HepG2 (cell line): ENCODE data around the gene HDGF. TPM values are rescaled to one million over a fixed set of nuclear protein-coding genes. Genes with fewer than 3 reads are reported as not detected.
A peak's percentile ranks its signal among the peaks of the same experiment; 100 is the strongest.

Source experiments
- ELF1 ChIP-seq: sonication (generic); formaldehyde crosslinking; IDR thresholded peaks from 2 replicates; pipeline ENCODE4 v1.4.0; 2020; ENCODE audit warnings: missing genetic modification reagents
- FLYWCH1 ChIP-seq: sonication (generic); formaldehyde crosslinking; IDR thresholded peaks from 2 replicates; pipeline ENCODE4 v1.8.1; 2023; ENCODE audit warnings: mild to moderate bottlenecking, missing genetic modification reagents
- FOXO1 ChIP-seq: sonication (generic); formaldehyde crosslinking; IDR thresholded peaks from 2 replicates; pipeline ENCODE4 v1.4.0; 2020; ENCODE audit warnings: missing genetic modification reagents
- HNRNPH1 ChIP-seq: fragments of 200-400 bp; formaldehyde crosslinking; optimal IDR thresholded peaks from 2 replicates; pipeline ENCODE3; 2017; ENCODE audit warnings: mild to moderate bottlenecking, low read depth, low read length
- KLF6 ChIP-seq: IDR thresholded peaks from 2 replicates; pipeline ENCODE4 v1.8.0; 2016; ENCODE audit warnings: missing biosample characterization, missing genetic modification reagents
- NR1H2 ChIP-seq: sonication (generic); formaldehyde crosslinking; IDR thresholded peaks from 2 replicates; pipeline ENCODE4 v1.8.1; 2022; ENCODE audit warnings: low read depth, missing genetic modification reagents, borderline replicate concordance
- POGZ ChIP-seq: sonication (generic); formaldehyde crosslinking; IDR thresholded peaks from 2 replicates; pipeline ENCODE4 v1.4.0; 2020; ENCODE audit warnings: mild to moderate bottlenecking, missing genetic modification reagents
- RELA ChIP-seq: sonication (generic); formaldehyde crosslinking; IDR thresholded peaks from 2 replicates; pipeline ENCODE4 v1.4.0; 2020; ENCODE audit warnings: missing genetic modification reagents
- REXO4 ChIP-seq: sonication (generic); formaldehyde crosslinking; IDR thresholded peaks from 2 replicates; pipeline ENCODE4 v1.8.0; 2022; ENCODE audit warnings: missing genetic modification reagents, mild to moderate bottlenecking, borderline replicate concordance
- RXRB ChIP-seq: IDR thresholded peaks from 2 replicates; pipeline ENCODE4 v1.6.1; 2016; ENCODE audit warnings: borderline replicate concordance, missing genetic modification reagents, missing compliant biosample characterization
- SNRNP70 ChIP-seq: fragments of 200-400 bp; formaldehyde crosslinking; IDR thresholded peaks from 2 replicates; pipeline ENCODE4 v1.6.1; 2017; ENCODE audit warnings: mild to moderate bottlenecking, low read depth, low read length, moderate library complexity
- SRSF4 ChIP-seq: fragments of 200-400 bp; formaldehyde crosslinking; IDR thresholded peaks from one replicate; pipeline ENCODE4 v1.6.1; 2018; ENCODE audit warnings: mild to moderate bottlenecking, low read depth, low read length, moderate library complexity; ENCODE audit not compliant: poor library complexity, severe bottlenecking
- SSRP1 ChIP-seq: IDR thresholded peaks from 2 replicates; pipeline ENCODE4 v1.6.1; 2016; ENCODE audit warnings: control low read depth
- TBL1XR1 ChIP-seq: fragments of 150-350 bp; IDR thresholded peaks from 2 replicates; pipeline ENCODE4 v1.6.1; 2014; ENCODE audit warnings: borderline replicate concordance, low read length; ENCODE audit not compliant: partially characterized antibody
- THAP11 ChIP-seq: IDR thresholded peaks from 2 replicates; pipeline ENCODE4 v1.6.1; 2016; ENCODE audit warnings: missing biosample characterization, missing genetic modification reagents
- ZNF10 ChIP-seq: sonication (generic); formaldehyde crosslinking; IDR thresholded peaks from 2 replicates; pipeline ENCODE4 v1.4.0; 2020; ENCODE audit warnings: mild to moderate bottlenecking, low read depth, missing genetic modification reagents, borderline replicate concordance
- ZNF274 ChIP-seq: sonication (generic); formaldehyde crosslinking; IDR thresholded peaks from 2 replicates; pipeline ENCODE4 v1.5.1; 2020; ENCODE audit warnings: mild to moderate bottlenecking, missing genetic modification reagents
- ZNF557 ChIP-seq: sonication (generic); formaldehyde crosslinking; IDR thresholded peaks from 2 replicates; pipeline ENCODE4 v1.4.0; 2020; ENCODE audit warnings: missing genetic modification reagents
- ZNF75D ChIP-seq: sonication (generic); formaldehyde crosslinking; IDR thresholded peaks from 2 replicates; pipeline ENCODE4 v1.8.1; 2023; ENCODE audit warnings: missing genetic modification reagents, mild to moderate bottlenecking, borderline replicate concordance
- ZNF777 ChIP-seq: sonication (generic); formaldehyde crosslinking; IDR thresholded peaks from 2 replicates; pipeline ENCODE4 v1.4.0; 2020; ENCODE audit warnings: missing genetic modification reagents
- ZSCAN29 ChIP-seq: sonication (generic); formaldehyde crosslinking; conservative IDR thresholded peaks from 2 replicates; pipeline ENCODE4 v1.4.0; 2020; ENCODE audit warnings: mild to moderate bottlenecking, missing genetic modification reagents
- ZSCAN31 ChIP-seq: sonication (generic); formaldehyde crosslinking; IDR thresholded peaks from 2 replicates; pipeline ENCODE4 v1.5.0; 2020; ENCODE audit warnings: low read depth, mild to moderate bottlenecking, missing genetic modification reagents
- polyA plus RNA-seq, 8 experiments: library from polyadenylated mRNA; depleted of rRNA in 3 of 8; stranded (reverse) in 7 of 8; unstranded in 1 of 8; fragments of >200 nt; fragmentation: Illumina TruSeq in 4 of 8; extraction: Trizol in 4 of 8; gene quantifications; 2 replicates each; pipeline versions ENCODE4 v1.2.1 to v1.2.3, GENCODE V29; 2011 to 2016; ENCODE audit warnings: low read depth in 4 of 8, missing spikeins in 1 of 8, mixed read lengths in 1 of 8; ENCODE audit not compliant: insufficient read depth in 1 of 8
- total RNA-seq, 5 experiments: library from RNA; depleted of rRNA; stranded (reverse); fragments of >200 nt; fragmentation: Illumina TruSeq; extraction: Trizol; gene quantifications; 2 replicates each; pipeline ENCODE4 v1.2.3, GENCODE V29; 2016; ENCODE audit warnings: low read depth in 1 of 5
- TF ChIP-seq, protein P1 (sequence below): IDR thresholded peaks from 2 replicates; pipeline ENCODE4 v1.6.1; 2016; ENCODE audit warnings: missing genetic modification reagents, missing compliant biosample characterization
- TF ChIP-seq, protein P2 (sequence below): sonication (generic); formaldehyde crosslinking; IDR thresholded peaks from 2 replicates; pipeline ENCODE4 v1.8.0; 2022; ENCODE audit warnings: missing genetic modification reagents, mild to moderate bottlenecking, moderate library complexity, borderline replicate concordance
- TF ChIP-seq, protein P3 (sequence below): fragments of 450-650 bp; IDR thresholded peaks from 2 replicates; pipeline ENCODE4 v1.6.1; 2017; ENCODE audit warnings: mild to moderate bottlenecking

The HDGF gene
- total and polyA plus RNA-seq, 2 of the 13 experiments (the other 11 are each of a cell fraction or from before 2014, with no cell fraction given), result 156 to 196 TPM

DNA sequence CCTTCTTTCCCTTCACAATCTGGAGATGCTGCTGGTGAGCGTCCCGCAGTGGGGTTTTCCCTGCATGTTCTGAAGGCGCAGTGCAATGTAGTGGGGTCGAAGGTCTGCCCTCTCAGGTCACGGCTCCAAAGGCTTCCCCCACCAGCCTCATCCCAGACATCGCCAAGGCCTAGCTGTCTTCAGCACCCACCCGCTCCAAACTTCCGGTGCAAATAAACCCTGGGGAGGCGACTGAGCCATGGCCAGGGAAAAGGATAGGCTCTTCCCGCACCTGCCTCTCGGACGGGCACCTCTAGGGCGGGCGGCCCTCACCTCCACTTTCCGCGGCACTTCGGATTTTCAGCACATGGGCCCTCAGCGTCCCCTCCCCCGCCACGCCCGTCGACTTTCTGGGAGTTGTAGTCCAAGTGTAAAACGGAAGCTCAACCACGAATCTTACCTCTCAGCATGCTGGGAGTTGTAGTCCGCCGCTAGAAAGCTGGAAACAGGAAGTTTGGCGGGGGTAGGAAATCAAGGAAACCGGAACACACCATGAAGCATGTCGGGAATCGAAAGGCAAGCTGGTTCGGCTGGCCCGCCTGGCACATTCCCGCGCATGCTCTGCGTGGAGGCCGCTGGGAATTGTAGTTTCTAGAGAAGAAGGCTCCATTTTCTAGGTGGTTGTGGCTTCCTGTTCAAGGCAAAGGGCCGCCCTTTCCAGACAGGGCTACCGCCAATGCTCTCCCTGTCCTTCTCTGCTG lies 10.6 kb downstream of the HDGF start, which contains the start of gene MRPL24 (continued):
- TF ChIP-seq, protein P1, sequence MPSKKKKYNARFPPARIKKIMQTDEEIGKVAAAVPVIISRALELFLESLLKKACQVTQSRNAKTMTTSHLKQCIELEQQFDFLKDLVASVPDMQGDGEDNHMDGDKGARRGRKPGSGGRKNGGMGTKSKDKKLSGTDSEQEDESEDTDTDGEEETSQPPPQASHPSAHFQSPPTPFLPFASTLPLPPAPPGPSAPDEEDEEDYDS (CRISPR knock-in tag), result peak; percentile 76
- TF ChIP-seq ZSCAN29 (CRISPR knock-in tag) (peak; percentile 98), ZNF777 (CRISPR knock-in tag) (peak; percentile 60), FLYWCH1 (CRISPR knock-in tag) (no peak; the same call in 1 of the 2 replicates), POGZ (peak; percentile 76), ZSCAN31 (CRISPR knock-in tag) (0 out of 2 replicates have a peak, but pooled peaks have one; percentile 54), SRSF4 (no peak), ZNF274 (CRISPR knock-in tag) (peak; percentile 91), ZNF75D (no peak), HNRNPH1 (peak; percentile 48), ZNF557 (CRISPR knock-in tag) (0 out of 2 replicates have a peak, but pooled peaks have one; percentile 75), SNRNP70 (no peak), NR1H2 (no peak), SSRP1 (CRISPR knock-in tag) (no peak), ELF1 (CRISPR knock-in tag) (peak; percentile 99), KLF6 (no peak), FOXO1 (CRISPR knock-in tag) (0 out of 2 replicates have a peak, but pooled peaks have one; percentile 29), RELA (CRISPR knock-in tag) (no peak), THAP11 (CRISPR knock-in tag) (peak; percentile 99), TBL1XR1 (no peak), RXRB (CRISPR knock-in tag) (peak; percentile 24; the same call in 1 of the 2 replicates), ZNF10 (CRISPR knock-in tag) (no peak), REXO4 (CRISPR knock-in tag) (no peak)
- TF ChIP-seq, protein P2, sequence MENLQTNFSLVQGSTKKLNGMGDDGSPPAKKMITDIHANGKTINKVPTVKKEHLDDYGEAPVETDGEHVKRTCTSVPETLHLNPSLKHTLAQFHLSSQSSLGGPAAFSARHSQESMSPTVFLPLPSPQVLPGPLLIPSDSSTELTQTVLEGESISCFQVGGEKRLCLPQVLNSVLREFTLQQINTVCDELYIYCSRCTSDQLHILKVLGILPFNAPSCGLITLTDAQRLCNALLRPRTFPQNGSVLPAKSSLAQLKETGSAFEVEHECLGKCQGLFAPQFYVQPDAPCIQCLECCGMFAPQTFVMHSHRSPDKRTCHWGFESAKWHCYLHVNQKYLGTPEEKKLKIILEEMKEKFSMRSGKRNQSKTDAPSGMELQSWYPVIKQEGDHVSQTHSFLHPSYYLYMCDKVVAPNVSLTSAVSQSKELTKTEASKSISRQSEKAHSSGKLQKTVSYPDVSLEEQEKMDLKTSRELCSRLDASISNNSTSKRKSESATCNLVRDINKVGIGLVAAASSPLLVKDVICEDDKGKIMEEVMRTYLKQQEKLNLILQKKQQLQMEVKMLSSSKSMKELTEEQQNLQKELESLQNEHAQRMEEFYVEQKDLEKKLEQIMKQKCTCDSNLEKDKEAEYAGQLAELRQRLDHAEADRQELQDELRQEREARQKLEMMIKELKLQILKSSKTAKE, result no peak
- TF ChIP-seq, protein P3, sequence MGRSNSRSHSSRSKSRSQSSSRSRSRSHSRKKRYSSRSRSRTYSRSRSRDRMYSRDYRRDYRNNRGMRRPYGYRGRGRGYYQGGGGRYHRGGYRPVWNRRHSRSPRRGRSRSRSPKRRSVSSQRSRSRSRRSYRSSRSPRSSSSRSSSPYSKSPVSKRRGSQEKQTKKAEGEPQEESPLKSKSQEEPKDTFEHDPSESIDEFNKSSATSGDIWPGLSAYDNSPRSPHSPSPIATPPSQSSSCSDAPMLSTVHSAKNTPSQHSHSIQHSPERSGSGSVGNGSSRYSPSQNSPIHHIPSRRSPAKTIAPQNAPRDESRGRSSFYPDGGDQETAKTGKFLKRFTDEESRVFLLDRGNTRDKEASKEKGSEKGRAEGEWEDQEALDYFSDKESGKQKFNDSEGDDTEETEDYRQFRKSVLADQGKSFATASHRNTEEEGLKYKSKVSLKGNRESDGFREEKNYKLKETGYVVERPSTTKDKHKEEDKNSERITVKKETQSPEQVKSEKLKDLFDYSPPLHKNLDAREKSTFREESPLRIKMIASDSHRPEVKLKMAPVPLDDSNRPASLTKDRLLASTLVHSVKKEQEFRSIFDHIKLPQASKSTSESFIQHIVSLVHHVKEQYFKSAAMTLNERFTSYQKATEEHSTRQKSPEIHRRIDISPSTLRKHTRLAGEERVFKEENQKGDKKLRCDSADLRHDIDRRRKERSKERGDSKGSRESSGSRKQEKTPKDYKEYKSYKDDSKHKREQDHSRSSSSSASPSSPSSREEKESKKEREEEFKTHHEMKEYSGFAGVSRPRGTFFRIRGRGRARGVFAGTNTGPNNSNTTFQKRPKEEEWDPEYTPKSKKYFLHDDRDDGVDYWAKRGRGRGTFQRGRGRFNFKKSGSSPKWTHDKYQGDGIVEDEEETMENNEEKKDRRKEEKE, result no peak
